ENCODE data around the gene LSM14A.

The LSM14A gene

GRCh38 chr19:34215006-34215665, 42.8 kb downstream of the LSM14A start:
- POLR2A ChIA-PET, result no interaction called here
- Histone ChIP-seq H3K36me3 (ENCODE audit: control insufficient read depth in 2 of 2, insufficient read depth in 1 of 2, low read length in 2 of 2) (peaks cover 57 to 83% of the 10 kb centered on the region in 2 experiments), H3K4me3 (ENCODE audit: low read depth, low read length) (no peak overlapping the region), H3K9me3 (ENCODE audit: control insufficient read depth, insufficient read depth, low read depth, low read length) (no peaks in the 10 kb centered on the region), H3K27ac (ENCODE audit: extremely low read depth, low read depth, low read length) (peak overlapping the region; percentile 38), H3K4me1 (ENCODE audit: control insufficient read depth, insufficient read depth, low read length) (peaks cover 35% of the 10 kb centered on the region)
- TF ChIP-seq ZFP37 (tag by site-specific recombination; IDR thresholded peaks at IDR 0.05) (no peak), FEZF1 (tag by site-specific recombination; IDR thresholded peaks at IDR 0.05) (peak; percentile 77), SALL2 (tag by site-specific recombination; IDR thresholded peaks at IDR 0.05; ENCODE audit: borderline replicate concordance) (no peak), ZNF48 (tag by site-specific recombination; IDR thresholded peaks at IDR 0.05) (no peak), ZNF548 (tag by site-specific recombination; IDR thresholded peaks at IDR 0.05) (no peak), ZFP3 (tag by site-specific recombination; IDR thresholded peaks at IDR 0.05; ENCODE audit: low read depth) (no peak), ZNF214 (tag by site-specific recombination; IDR thresholded peaks at IDR 0.05; ENCODE audit: borderline replicate concordance) (no peak), ZBTB17 (tag by site-specific recombination; IDR thresholded peaks at IDR 0.05) (0 out of 2 replicates have a peak, but pooled peaks have one; percentile 61), ZNF624 (tag by site-specific recombination; IDR thresholded peaks at IDR 0.05) (no peak), ZNF24 (tag by site-specific recombination; IDR thresholded peaks at IDR 0.05) (no peak)
- TF ChIP-seq, protein P1, sequence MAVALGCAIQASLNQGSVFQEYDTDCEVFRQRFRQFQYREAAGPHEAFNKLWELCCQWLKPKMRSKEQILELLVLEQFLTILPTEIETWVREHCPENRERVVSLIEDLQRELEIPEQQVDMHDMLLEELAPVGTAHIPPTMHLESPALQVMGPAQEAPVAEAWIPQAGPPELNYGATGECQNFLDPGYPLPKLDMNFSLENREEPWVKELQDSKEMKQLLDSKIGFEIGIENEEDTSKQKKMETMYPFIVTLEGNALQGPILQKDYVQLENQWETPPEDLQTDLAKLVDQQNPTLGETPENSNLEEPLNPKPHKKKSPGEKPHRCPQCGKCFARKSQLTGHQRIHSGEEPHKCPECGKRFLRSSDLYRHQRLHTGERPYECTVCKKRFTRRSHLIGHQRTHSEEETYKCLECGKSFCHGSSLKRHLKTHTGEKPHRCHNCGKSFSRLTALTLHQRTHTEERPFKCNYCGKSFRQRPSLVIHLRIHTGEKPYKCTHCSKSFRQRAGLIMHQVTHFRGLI (tag by site-specific recombination; IDR thresholded peaks at IDR 0.05), result peak; percentile 95
- TF ChIP-seq, protein P2, sequence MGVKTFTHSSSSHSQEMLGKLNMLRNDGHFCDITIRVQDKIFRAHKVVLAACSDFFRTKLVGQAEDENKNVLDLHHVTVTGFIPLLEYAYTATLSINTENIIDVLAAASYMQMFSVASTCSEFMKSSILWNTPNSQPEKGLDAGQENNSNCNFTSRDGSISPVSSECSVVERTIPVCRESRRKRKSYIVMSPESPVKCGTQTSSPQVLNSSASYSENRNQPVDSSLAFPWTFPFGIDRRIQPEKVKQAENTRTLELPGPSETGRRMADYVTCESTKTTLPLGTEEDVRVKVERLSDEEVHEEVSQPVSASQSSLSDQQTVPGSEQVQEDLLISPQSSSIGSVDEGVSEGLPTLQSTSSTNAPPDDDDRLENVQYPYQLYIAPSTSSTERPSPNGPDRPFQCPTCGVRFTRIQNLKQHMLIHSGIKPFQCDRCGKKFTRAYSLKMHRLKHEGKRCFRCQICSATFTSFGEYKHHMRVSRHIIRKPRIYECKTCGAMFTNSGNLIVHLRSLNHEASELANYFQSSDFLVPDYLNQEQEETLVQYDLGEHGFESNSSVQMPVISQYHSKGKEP (tag by site-specific recombination; IDR thresholded peaks at IDR 0.05), result no peak
- TF ChIP-seq, protein P3, sequence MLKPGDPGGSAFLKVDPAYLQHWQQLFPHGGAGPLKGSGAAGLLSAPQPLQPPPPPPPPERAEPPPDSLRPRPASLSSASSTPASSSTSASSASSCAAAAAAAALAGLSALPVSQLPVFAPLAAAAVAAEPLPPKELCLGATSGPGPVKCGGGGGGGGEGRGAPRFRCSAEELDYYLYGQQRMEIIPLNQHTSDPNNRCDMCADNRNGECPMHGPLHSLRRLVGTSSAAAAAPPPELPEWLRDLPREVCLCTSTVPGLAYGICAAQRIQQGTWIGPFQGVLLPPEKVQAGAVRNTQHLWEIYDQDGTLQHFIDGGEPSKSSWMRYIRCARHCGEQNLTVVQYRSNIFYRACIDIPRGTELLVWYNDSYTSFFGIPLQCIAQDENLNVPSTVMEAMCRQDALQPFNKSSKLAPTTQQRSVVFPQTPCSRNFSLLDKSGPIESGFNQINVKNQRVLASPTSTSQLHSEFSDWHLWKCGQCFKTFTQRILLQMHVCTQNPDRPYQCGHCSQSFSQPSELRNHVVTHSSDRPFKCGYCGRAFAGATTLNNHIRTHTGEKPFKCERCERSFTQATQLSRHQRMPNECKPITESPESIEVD (tag by site-specific recombination; IDR thresholded peaks at IDR 0.05), result peak; percentile 77
- CTCF ChIA-PET, result interaction anchor here (0.7 kb wide), 1 partner anchor 293 kb away, joined by 3 read pairs; no protein-coding TSS in a partner anchor

DNA sequence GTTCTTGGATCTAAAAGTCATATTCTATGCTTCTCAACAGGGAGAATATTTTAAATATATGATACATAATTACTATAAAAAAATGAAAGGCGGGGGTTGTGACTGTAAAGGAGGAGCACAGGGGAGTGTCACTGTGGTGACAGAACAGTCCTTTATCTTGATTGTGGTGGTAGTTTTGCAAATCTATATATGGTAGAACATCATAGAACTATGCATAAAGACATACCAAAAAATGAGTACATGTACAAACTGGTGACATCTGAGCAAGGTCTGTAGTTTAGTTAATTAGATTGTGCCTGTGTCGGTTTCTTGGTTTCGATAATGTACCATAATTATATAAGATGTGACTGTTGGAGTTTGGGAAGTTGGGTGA, 43.3 kb downstream of the LSM14A start:
- H3K36me3 ChIP-seq (ENCODE audit: control insufficient read depth in 2 of 2, insufficient read depth in 1 of 2, low read length in 2 of 2), result peaks cover 57 to 82% of the 10 kb centered on the region in 2 experiments
- H3K27ac ChIP-seq (ENCODE audit: extremely low read depth, low read depth, low read length), result peak overlapping the region; percentile 38; the same call in 1 of the 2 replicates
- peaks cover 35% of the 10 kb centered on the region for H3K4me1 ChIP-seq (ENCODE audit: control insufficient read depth, insufficient read depth, low read length)
- no peak overlapping the region for H3K4me3 ChIP-seq (ENCODE audit: low read depth, low read length)
- TF ChIP-seq HIC1 (tag by site-specific recombination; IDR thresholded peaks at IDR 0.05) (no peak), ZNF510 (tag by site-specific recombination; IDR thresholded peaks at IDR 0.05; ENCODE audit: insufficient replicate concordance) (no peak), WT1 (tag by site-specific recombination; IDR thresholded peaks at IDR 0.05) (0 out of 2 replicates have a peak, but pooled peaks have one; percentile 16)
- TF ChIP-seq, protein P4, sequence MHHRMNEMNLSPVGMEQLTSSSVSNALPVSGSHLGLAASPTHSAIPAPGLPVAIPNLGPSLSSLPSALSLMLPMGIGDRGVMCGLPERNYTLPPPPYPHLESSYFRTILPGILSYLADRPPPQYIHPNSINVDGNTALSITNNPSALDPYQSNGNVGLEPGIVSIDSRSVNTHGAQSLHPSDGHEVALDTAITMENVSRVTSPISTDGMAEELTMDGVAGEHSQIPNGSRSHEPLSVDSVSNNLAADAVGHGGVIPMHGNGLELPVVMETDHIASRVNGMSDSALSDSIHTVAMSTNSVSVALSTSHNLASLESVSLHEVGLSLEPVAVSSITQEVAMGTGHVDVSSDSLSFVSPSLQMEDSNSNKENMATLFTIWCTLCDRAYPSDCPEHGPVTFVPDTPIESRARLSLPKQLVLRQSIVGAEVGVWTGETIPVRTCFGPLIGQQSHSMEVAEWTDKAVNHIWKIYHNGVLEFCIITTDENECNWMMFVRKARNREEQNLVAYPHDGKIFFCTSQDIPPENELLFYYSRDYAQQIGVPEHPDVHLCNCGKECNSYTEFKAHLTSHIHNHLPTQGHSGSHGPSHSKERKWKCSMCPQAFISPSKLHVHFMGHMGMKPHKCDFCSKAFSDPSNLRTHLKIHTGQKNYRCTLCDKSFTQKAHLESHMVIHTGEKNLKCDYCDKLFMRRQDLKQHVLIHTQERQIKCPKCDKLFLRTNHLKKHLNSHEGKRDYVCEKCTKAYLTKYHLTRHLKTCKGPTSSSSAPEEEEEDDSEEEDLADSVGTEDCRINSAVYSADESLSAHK (tag by site-specific recombination; IDR thresholded peaks at IDR 0.05), result peak; percentile 42; the same call in 1 of the 2 replicates
- no peaks in the 10 kb centered on the region for H3K9me3 ChIP-seq (ENCODE audit: control insufficient read depth, insufficient read depth, low read depth, low read length)
- POLR2A ChIA-PET, result no interaction called here
- CTCF ChIA-PET, result no interaction called here
